ENCODE results near the gene FHDC1. TPM values are rescaled to one million over a fixed set of nuclear protein-coding genes. Genes with fewer than 3 reads are reported as not detected.

Gene FHDC1
- total and polyA plus RNA-seq, 8 donors: 2.9 to 13.4 (median 5.5) TPM

DNA sequence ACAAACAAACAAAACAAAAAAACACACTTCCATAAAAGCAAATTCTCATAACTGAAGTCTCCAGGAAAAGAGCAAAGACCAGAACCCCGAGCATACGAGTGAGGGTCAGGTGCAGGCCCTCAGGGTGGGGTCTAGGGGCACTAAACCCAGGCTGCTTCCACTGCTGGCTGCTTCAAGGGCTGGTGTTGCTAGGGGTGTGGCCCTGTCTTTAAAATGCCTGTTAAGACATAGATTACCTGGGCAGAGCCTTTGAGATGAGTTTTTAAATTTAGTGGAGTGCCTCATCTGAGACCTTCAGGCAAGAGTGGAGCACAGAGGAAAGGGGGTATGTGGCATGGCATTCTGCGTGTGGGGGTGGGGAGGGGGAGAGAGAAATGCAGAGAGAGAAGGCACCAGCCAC lies 87.0 kb downstream of the FHDC1 start:
- H3K27me3 ChIP-seq: no peaks in the 10 kb centered on the region
- peaks cover 0 to 8% (median 4%) of the 10 kb centered on the region in 4 donors for H3K9me3 ChIP-seq
- H3K4me1 ChIP-seq: peaks cover 0 to 9% (median 0%) of the 10 kb centered on the region in 4 donors
- H3K4me3 ChIP-seq: no peak overlapping the region
- intact Hi-C loops (cut with DNase I; ENCODE audit: low total_unique reads): no loop called here
- DNase-seq: no peak
- WGBS, 5 donors: 54 to 65% (median 61%) methylated on average over 3 of the region's 3 CpGs
- H3K27ac ChIP-seq: no peak overlapping the region
- TF ChIP-seq POLR2AphosphoS5 (IDR thresholded peaks at IDR 0.05) (no peak), EP300 (IDR thresholded peaks at IDR 0.05) (no peak), POLR2A (IDR thresholded peaks at IDR 0.05) (no peak)
- TF ChIP-seq, protein P1, sequence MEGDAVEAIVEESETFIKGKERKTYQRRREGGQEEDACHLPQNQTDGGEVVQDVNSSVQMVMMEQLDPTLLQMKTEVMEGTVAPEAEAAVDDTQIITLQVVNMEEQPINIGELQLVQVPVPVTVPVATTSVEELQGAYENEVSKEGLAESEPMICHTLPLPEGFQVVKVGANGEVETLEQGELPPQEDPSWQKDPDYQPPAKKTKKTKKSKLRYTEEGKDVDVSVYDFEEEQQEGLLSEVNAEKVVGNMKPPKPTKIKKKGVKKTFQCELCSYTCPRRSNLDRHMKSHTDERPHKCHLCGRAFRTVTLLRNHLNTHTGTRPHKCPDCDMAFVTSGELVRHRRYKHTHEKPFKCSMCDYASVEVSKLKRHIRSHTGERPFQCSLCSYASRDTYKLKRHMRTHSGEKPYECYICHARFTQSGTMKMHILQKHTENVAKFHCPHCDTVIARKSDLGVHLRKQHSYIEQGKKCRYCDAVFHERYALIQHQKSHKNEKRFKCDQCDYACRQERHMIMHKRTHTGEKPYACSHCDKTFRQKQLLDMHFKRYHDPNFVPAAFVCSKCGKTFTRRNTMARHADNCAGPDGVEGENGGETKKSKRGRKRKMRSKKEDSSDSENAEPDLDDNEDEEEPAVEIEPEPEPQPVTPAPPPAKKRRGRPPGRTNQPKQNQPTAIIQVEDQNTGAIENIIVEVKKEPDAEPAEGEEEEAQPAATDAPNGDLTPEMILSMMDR (IDR thresholded peaks at IDR 0.05): no peak
- no peaks in the 10 kb centered on the region for H3K36me3 ChIP-seq

DNA sequence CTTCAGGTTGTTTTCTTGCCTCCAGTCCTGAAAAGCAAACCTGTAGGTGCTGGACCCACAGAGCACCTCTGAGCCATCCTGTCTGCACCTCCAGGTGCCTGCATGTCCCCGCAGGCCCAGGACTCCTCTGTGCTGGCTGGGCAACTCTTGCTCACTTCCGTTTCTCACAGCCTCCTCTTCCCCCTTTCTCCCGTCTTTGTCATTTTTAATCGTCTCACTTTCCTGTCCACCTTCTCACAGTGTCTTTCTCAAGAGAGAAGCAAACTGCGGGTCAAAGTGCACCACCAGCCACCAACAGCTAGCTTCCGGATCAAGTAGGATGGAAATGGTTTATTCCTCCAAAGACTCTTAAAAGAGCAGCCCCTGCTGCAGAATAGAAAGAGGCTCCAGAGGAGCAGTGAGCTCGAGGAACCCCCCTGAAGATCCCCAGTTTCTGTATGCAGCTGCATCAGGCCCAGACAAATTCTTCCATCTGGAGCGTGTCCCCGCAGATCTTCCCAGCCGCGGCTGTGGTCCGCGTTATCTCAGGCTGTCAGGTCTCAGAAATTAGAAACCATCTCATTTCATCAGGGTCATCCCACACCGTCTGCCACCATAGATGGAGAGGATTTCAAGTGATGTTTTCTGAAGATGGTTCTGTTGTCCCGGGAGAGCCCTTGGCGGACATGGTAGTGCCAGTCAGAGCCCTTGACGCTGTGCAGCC lies 87.7 kb downstream of the FHDC1 start:
- H3K27ac ChIP-seq: no peak overlapping the region
- intact Hi-C loops (cut with DNase I; ENCODE audit: low total_unique reads): no loop called here

GRCh38 chr4:153024466-153024865 lies 88.3 kb downstream of the FHDC1 start:
- WGBS, 5 donors: 73 to 84% (median 82%) methylated on average over 6 of the region's 6 CpGs
- H3K27ac ChIP-seq: no peak overlapping the region
- peaks cover 0 to 9% (median 0%) of the 10 kb centered on the region in 4 donors for H3K4me1 ChIP-seq
- no peak for DNase-seq
- intact Hi-C loops (cut with DNase I; ENCODE audit: low total_unique reads): no loop called here
- H3K9me3 ChIP-seq: peaks cover 0 to 21% (median 15%) of the 10 kb centered on the region in 4 donors
- H3K4me3 ChIP-seq: no peak overlapping the region
- no peaks in the 10 kb centered on the region for H3K36me3 ChIP-seq
- TF ChIP-seq POLR2AphosphoS5 (IDR thresholded peaks at IDR 0.05) (no peak), POLR2A (IDR thresholded peaks at IDR 0.05) (no peak), EP300 (IDR thresholded peaks at IDR 0.05) (no peak)
- no peaks in the 10 kb centered on the region for H3K27me3 ChIP-seq

More for the DNA sequence above, 87.7 kb downstream of the FHDC1 start:
- Histone ChIP-seq H3K9me3 (peaks cover 0 to 15% (median 10%) of the 10 kb centered on the region in 4 donors), H3K4me3 (no peak overlapping the region), H3K36me3 (no peaks in the 10 kb centered on the region), H3K27me3 (no peaks in the 10 kb centered on the region), H3K4me1 (peaks cover 0 to 9% (median 0%) of the 10 kb centered on the region in 4 donors)
- WGBS, 5 donors: 78 to 84% (median 80%) methylated on average over 17 of the region's 17 CpGs
- no peak for DNase-seq
- TF ChIP-seq POLR2A (IDR thresholded peaks at IDR 0.05): no peak
- TF ChIP-seq POLR2AphosphoS5 (IDR thresholded peaks at IDR 0.05): no peak
- TF ChIP-seq EP300 (IDR thresholded peaks at IDR 0.05): no peak
- TF ChIP-seq, protein P1 (IDR thresholded peaks at IDR 0.05): no peak

GRCh38 chr4:153025406-153025805 lies 89.3 kb downstream of the FHDC1 start:
- TF ChIP-seq POLR2A (IDR thresholded peaks at IDR 0.05): no peak
- TF ChIP-seq EP300 (IDR thresholded peaks at IDR 0.05): no peak
- TF ChIP-seq, protein P1 (IDR thresholded peaks at IDR 0.05): no peak
- TF ChIP-seq POLR2AphosphoS5 (IDR thresholded peaks at IDR 0.05): peak in 1 of 3 donors; percentile 22
- DNase-seq: peak in 1 of 2 donors; percentile 46
- Histone ChIP-seq H3K27me3 (no peaks in the 10 kb centered on the region), H3K36me3 (no peaks in the 10 kb centered on the region), H3K4me3 (no peak overlapping the region), H3K27ac (no peak overlapping the region), H3K4me1 (peaks cover 0 to 9% (median 0%) of the 10 kb centered on the region in 4 donors), H3K9me3 (peaks cover 0 to 21% (median 15%) of the 10 kb centered on the region in 4 donors)
- intact Hi-C loops (cut with DNase I; ENCODE audit: low total_unique reads): no loop called here
- WGBS, 5 donors: 18 to 31% (median 23%) methylated on average over 1 of the region's 1 CpG
